MCF 10A (cell line): Measurements from ENCODE around the gene AUTS2. TPM values are rescaled to one million over a fixed set of nuclear protein-coding genes. Genes with fewer than 3 reads are reported as not detected.

Experiments used
- BruUV-seq: library from RNA; stranded (reverse); fragments of 400-500 nt; replicated peaks from 2 replicates; lab custom pipeline; 2021; lab: Mats Ljungman, UMichigan
- CTCF ChIA-PET: fragments of 300-600 bp; sonication (Branson Sonifier 250); formaldehyde crosslinking; extraction: SDS; loops from one replicate; lab custom pipeline; 2021; ENCODE audit warnings: antibody characterized with exemption, inconsistent platforms; lab: Yijun Ruan, JAX
- POLR2A ChIA-PET: fragments of 300-600, 350-650 bp; sonication (Branson Sonifier 250); formaldehyde crosslinking; extraction: SDS; loops from one replicate; lab custom pipeline; 2020; ENCODE audit warnings: antibody characterized with exemption, inconsistent platforms; lab: Yijun Ruan, JAX
- DNase-seq: peaks from one replicate; pipeline ENCODE4 v3.0.0-alpha.2; 2018; ENCODE audit not compliant: unreplicated experiment
- H3K27ac Mint-ChIP-seq: one replicate; pipeline ENCODE4 v1.8.0; 2022; ENCODE audit warnings: mild to moderate bottlenecking, low read depth, mixed read lengths; ENCODE audit not compliant: unreplicated experiment
- H3K27me3 Mint-ChIP-seq: one replicate; pipeline ENCODE4 v1.8.0; 2022; ENCODE audit warnings: mixed read lengths; ENCODE audit not compliant: insufficient read depth, unreplicated experiment
- H3K36me3 Mint-ChIP-seq: one replicate; pipeline ENCODE4 v1.8.0; 2022; ENCODE audit warnings: mild to moderate bottlenecking, moderate library complexity, mixed read lengths; ENCODE audit not compliant: insufficient read depth, unreplicated experiment
- H3K4me1 Mint-ChIP-seq: one replicate; pipeline ENCODE4 v1.8.0; 2022; ENCODE audit warnings: mixed read lengths; ENCODE audit not compliant: insufficient read depth, unreplicated experiment
- H3K4me3 Mint-ChIP-seq: one replicate; pipeline ENCODE4 v1.8.0; 2022; ENCODE audit warnings: mild to moderate bottlenecking, moderate library complexity, mixed read lengths; ENCODE audit not compliant: unreplicated experiment
- H3K9me3 Mint-ChIP-seq: one replicate; pipeline ENCODE4 v1.8.0; 2022; ENCODE audit warnings: mixed read lengths; ENCODE audit not compliant: unreplicated experiment
- CTCF ChIP-seq: fragments of 200-600 bp; IDR thresholded peaks from one replicate; pipeline ENCODE4 v1.8.0; 2022; ENCODE audit warnings: antibody characterized with exemption, mild to moderate bottlenecking; ENCODE audit not compliant: unreplicated experiment
- intact Hi-C: fragments of 100-400 bp; cut with micrococcal nuclease; formaldehyde crosslinking; loops from 2 replicates; pipeline ENCODE4 v1.14.1; 2022
- total RNA-seq: library from RNA; stranded (reverse); gene quantifications from 2 replicates; pipeline ENCODE4 v1.2.3, GENCODE V29; 2022

The AUTS2 gene
- total RNA-seq, 1 experiment from 2014 or later, result 1.3 TPM

- Mint-ChIP-seq H3K36me3 (no peaks in the 10 kb centered on the region), H3K4me3 (no peak overlapping the region), H3K27me3 (no peaks in the 10 kb centered on the region), H3K4me1 (no peaks in the 10 kb centered on the region), H3K27ac (no peak overlapping the region), H3K9me3 (peaks cover 17% of the 10 kb centered on the region)
- no peak for DNase-seq
- no TSS peak for BruUV-seq
- TF ChIP-seq CTCF, result no peak
- intact Hi-C loops, result no loop called here
- ChIA-PET POLR2A (no interaction called here), CTCF (interaction anchor here (0.7 kb wide), 1 partner anchor 42 kb away, joined by 4 read pairs; no protein-coding TSS in a partner anchor)
These were observed 262.2 kb downstream of the AUTS2 start for GRCh38 chr7:69860486-69860885.

GRCh38 chr7:69860941-69861622, 262.8 kb downstream of the AUTS2 start:
- no TSS peak for BruUV-seq
- no peak for DNase-seq
- H3K27me3 Mint-ChIP-seq, result no peaks in the 10 kb centered on the region
- CTCF ChIA-PET, result interaction anchor here (0.7 kb wide), 1 partner anchor 43 kb away, joined by 4 read pairs; no protein-coding TSS in a partner anchor
- H3K4me3 Mint-ChIP-seq, result no peak overlapping the region
- H3K9me3 Mint-ChIP-seq, result peaks cover 23% of the 10 kb centered on the region
- intact Hi-C loops, result no loop called here
- POLR2A ChIA-PET, result no interaction called here
- no peaks in the 10 kb centered on the region for H3K4me1 Mint-ChIP-seq
- TF ChIP-seq CTCF, result no peak
- H3K36me3 Mint-ChIP-seq, result no peaks in the 10 kb centered on the region
- H3K27ac Mint-ChIP-seq, result no peak overlapping the region

GRCh38 chr7:69862413-69863064, 264.3 kb downstream of the AUTS2 start:
- POLR2A ChIA-PET, result no interaction called here
- H3K27me3 Mint-ChIP-seq, result no peaks in the 10 kb centered on the region
- no peak for TF ChIP-seq CTCF
- H3K9me3 Mint-ChIP-seq, result peaks cover 33% of the 10 kb centered on the region
- CTCF ChIA-PET, result interaction anchor here (0.5 kb wide), 1 partner anchor 1058 kb away, joined by 5 read pairs; no protein-coding TSS in a partner anchor
- no peaks in the 10 kb centered on the region for H3K36me3 Mint-ChIP-seq
- no peak overlapping the region for H3K4me3 Mint-ChIP-seq
- no peak for DNase-seq
- BruUV-seq, result no TSS peak
- no peak overlapping the region for H3K27ac Mint-ChIP-seq
- intact Hi-C loops, result no loop called here
- no peaks in the 10 kb centered on the region for H3K4me1 Mint-ChIP-seq

DNA sequence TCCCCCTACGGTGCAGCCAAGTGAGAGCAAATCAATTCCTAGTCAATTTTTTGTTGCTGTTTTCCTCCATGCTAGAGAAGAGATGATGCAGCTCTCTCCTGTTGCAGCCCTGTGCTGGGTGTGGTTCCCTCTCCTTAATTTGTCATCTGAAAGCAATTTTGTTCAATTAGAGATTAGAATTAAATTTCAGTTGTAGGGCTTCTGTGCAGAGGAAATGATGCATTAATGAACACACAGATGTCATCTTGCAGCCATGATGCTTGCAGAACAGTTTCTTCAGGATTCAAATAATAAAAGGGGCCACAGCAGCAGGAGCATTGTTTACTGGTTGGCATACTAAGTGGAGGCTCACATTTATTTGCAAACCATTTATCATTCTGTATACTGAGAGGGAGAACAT, 266.0 kb downstream of the AUTS2 start:
- DNase-seq, result no peak
- no peaks in the 10 kb centered on the region for H3K36me3 Mint-ChIP-seq
- H3K9me3 Mint-ChIP-seq, result peaks cover 36% of the 10 kb centered on the region
- H3K27me3 Mint-ChIP-seq, result no peaks in the 10 kb centered on the region
- POLR2A ChIA-PET, result no interaction called here
- no peak for TF ChIP-seq CTCF
- intact Hi-C loops, result no loop called here
- no TSS peak for BruUV-seq
- H3K4me1 Mint-ChIP-seq, result no peaks in the 10 kb centered on the region
- no peak overlapping the region for H3K27ac Mint-ChIP-seq
- CTCF ChIA-PET, result no interaction called here
- H3K4me3 Mint-ChIP-seq, result no peak overlapping the region
